GM23338 (cell line): Measurements from ENCODE around the gene MKI67. TPM values are rescaled to one million over a fixed set of nuclear protein-coding genes. Genes with fewer than 3 reads are reported as not detected.

Experiments used
- ATAC-seq: fragments of 200-7000 bp; cut with Tn5 transposase; 3 replicates; pipeline ENCODE4 v1.9.1; 2020
- DNase-seq: peaks from one replicate; pipeline ENCODE4 v3.0.0-alpha.2; 2015; ENCODE audit warnings: low spot score
- H2AFZ ChIP-seq: fragments of 200-600 bp; sonication (generic); 2 replicates; pipeline ENCODE4 v1.8.0; 2016; ENCODE audit warnings: antibody characterized with exemption, mild to moderate bottlenecking, moderate library complexity
- H3F3A ChIP-seq: fragments of 200-600 bp; sonication (generic); replicated peaks from 2 replicates; pipeline ENCODE4 v1.8.0; 2017; ENCODE audit warnings: antibody characterized with exemption, mixed run types, low read depth
- H3K27ac ChIP-seq: fragments of 200-600 bp; sonication (generic); 2 replicates; pipeline ENCODE4 v1.6.1; 2016; ENCODE audit warnings: low read depth
- H3K27me3 ChIP-seq: fragments of 200-600 bp; sonication (generic); 2 replicates; pipeline ENCODE4 v1.8.0; 2016; ENCODE audit warnings: mild to moderate bottlenecking, mixed run types, moderate library complexity; ENCODE audit not compliant: insufficient read depth
- H3K36me3 ChIP-seq: fragments of 200-600 bp; sonication (generic); 2 replicates; pipeline ENCODE4 v1.8.0; 2016; ENCODE audit warnings: mild to moderate bottlenecking; ENCODE audit not compliant: insufficient read depth
- H3K4me1 ChIP-seq: fragments of 200-600 bp; sonication (generic); 2 replicates; pipeline ENCODE4 v1.8.0; 2016; ENCODE audit warnings: mild to moderate bottlenecking, moderate library complexity; ENCODE audit not compliant: insufficient read depth
- H3K4me2 ChIP-seq: fragments of 200-600 bp; sonication (generic); 2 replicates; pipeline ENCODE4 v1.7.1; 2017; ENCODE audit warnings: mixed run types
- H3K4me3 ChIP-seq: fragments of 200-600 bp; sonication (generic); 2 replicates; pipeline ENCODE4 v1.6.1; 2016; ENCODE audit warnings: mixed run types
- H3K79me2 ChIP-seq: fragments of 200-600 bp; sonication (generic); replicated peaks from 2 replicates; pipeline ENCODE4 v1.8.0; 2017; ENCODE audit warnings: mild to moderate bottlenecking; ENCODE audit not compliant: insufficient read depth
- H3K9me2 ChIP-seq: fragments of 200-600 bp; sonication (generic); 2 replicates; pipeline ENCODE4 v1.8.0; 2017; ENCODE audit not compliant: insufficient read depth
- H4K20me1 ChIP-seq: fragments of 200-600 bp; sonication (generic); replicated peaks from 2 replicates; pipeline ENCODE4 v1.8.0; 2017; ENCODE audit warnings: mild to moderate bottlenecking; ENCODE audit not compliant: insufficient read depth
- H3K27ac Mint-ChIP-seq: 2 replicates; pipeline ENCODE4 v1.8.0; 2020; ENCODE audit warnings: inconsistent platforms, mild to moderate bottlenecking, moderate library complexity, mixed read lengths
- H3K27me3 Mint-ChIP-seq: 3 replicates; pipeline ENCODE4 v1.8.0; 2022; ENCODE audit warnings: low read depth, mild to moderate bottlenecking, moderate library complexity, mixed read lengths, inconsistent platforms; ENCODE audit not compliant: insufficient read depth, poor library complexity
- H3K36me3 Mint-ChIP-seq: 3 replicates; pipeline ENCODE4 v1.8.0; 2021; ENCODE audit warnings: low read depth, mild to moderate bottlenecking, inconsistent platforms, moderate library complexity, mixed read lengths
- H3K4me1 Mint-ChIP-seq: 3 replicates; pipeline ENCODE4 v1.8.0; 2020; ENCODE audit warnings: mild to moderate bottlenecking, inconsistent platforms, mixed read lengths
- H3K4me3 Mint-ChIP-seq: 3 replicates; pipeline ENCODE4 v1.8.0; 2021; ENCODE audit warnings: moderate library complexity, mild to moderate bottlenecking, inconsistent platforms, mixed read lengths
- H3K9me3 Mint-ChIP-seq: 3 replicates; pipeline ENCODE4 v1.8.0; 2020; ENCODE audit warnings: moderate library complexity, mild to moderate bottlenecking, inconsistent platforms, mixed read lengths
- CREB1 ChIP-seq: fragments of 250-450 bp; sonication (Bioruptor Pico); IDR thresholded peaks from 2 replicates; pipeline ENCODE4 v1.5.0; 2020; ENCODE audit warnings: low read depth, mild to moderate bottlenecking, moderate library complexity
- CTCF ChIP-seq, 2 experiments: fragments of 200-600 bp in 1 of 2; sonication (generic) in 1 of 2; conservative IDR thresholded peaks; 2 replicates each; pipeline versions ENCODE4 v1.5.1 to v1.6.1; 2016 to 2017; ENCODE audit warnings: antibody characterized with exemption in 2 of 2, low read depth in 2 of 2, mild to moderate bottlenecking in 2 of 2, moderate library complexity in 1 of 2
- ETS1 ChIP-seq: IDR thresholded peaks from 2 replicates; pipeline ENCODE4 v1.6.1; 2016; ENCODE audit warnings: antibody characterized with exemption
- EZH2 ChIP-seq: fragments of 200-600 bp; sonication (generic); IDR thresholded peaks from one replicate; pipeline ENCODE4 v1.8.0; 2017; ENCODE audit warnings: antibody characterized with exemption, mild to moderate bottlenecking, low read depth; ENCODE audit not compliant: unreplicated experiment
- EZH2phosphoT487 ChIP-seq: fragments of 200-600 bp; sonication (generic); IDR thresholded peaks from one replicate; pipeline ENCODE4 v1.8.1; 2018; ENCODE audit warnings: antibody characterized with exemption; ENCODE audit not compliant: unreplicated experiment
- JUNB ChIP-seq: IDR thresholded peaks from one replicate; pipeline ENCODE4 v1.6.1; 2016; ENCODE audit warnings: antibody characterized with exemption; ENCODE audit not compliant: unreplicated experiment
- NANOG ChIP-seq: IDR thresholded peaks from 2 replicates; pipeline ENCODE4 v1.6.1; 2016; ENCODE audit warnings: antibody characterized with exemption, borderline replicate concordance
- POLR2AphosphoS5 ChIP-seq: IDR thresholded peaks from 2 replicates; pipeline ENCODE4 v1.6.1; 2016; ENCODE audit warnings: antibody characterized with exemption, low read depth
- REST ChIP-seq: IDR thresholded peaks from one replicate; pipeline ENCODE4 v1.6.1; 2018; ENCODE audit warnings: antibody characterized with exemption; ENCODE audit not compliant: unreplicated experiment
- STAT1 ChIP-seq: IDR thresholded peaks from one replicate; pipeline ENCODE4 v1.6.1; 2016; ENCODE audit warnings: antibody characterized with exemption; ENCODE audit not compliant: unreplicated experiment
- ZNF114 ChIP-seq: fragments of 250-450 bp; sonication (Bioruptor Pico); IDR thresholded peaks from 2 replicates; pipeline ENCODE4 v1.5.0; 2020; ENCODE audit warnings: mild to moderate bottlenecking, moderate library complexity
- ZNF331 ChIP-seq: fragments of 250-450 bp; sonication (Bioruptor Pico); IDR thresholded peaks from 2 replicates; pipeline ENCODE4 v1.5.0; 2020; ENCODE audit warnings: low read depth, mild to moderate bottlenecking, moderate library complexity
- ZNF462 ChIP-seq: fragments of 250-450 bp; sonication (Bioruptor Pico); IDR thresholded peaks from 2 replicates; pipeline ENCODE4 v1.5.0; 2020; ENCODE audit warnings: mild to moderate bottlenecking, moderate library complexity
- polyA plus RNA-seq: library from polyadenylated mRNA; unstranded; fragments of >200 nt; fragmentation: Nextera tagmentation; extraction: Ambion mirVana; gene quantifications from 2 replicates; pipeline ENCODE4 v1.2.1, GENCODE V29; 2016
- total RNA-seq: library from RNA; depleted of rRNA; stranded (reverse); fragments of >200 nt; shearing (Covaris generic); gene quantifications from 2 replicates; pipeline ENCODE4 v1.2.3, GENCODE V29; 2014

Gene MKI67
- total and polyA plus RNA-seq, 2 experiments from 2014 or later = 58.0 to 103 TPM

- H3K4me3 ChIP-seq = no peak overlapping the region
- DNase-seq (no peak), ATAC-seq (no peak)
- H3K4me3 Mint-ChIP-seq = no peak overlapping the region
- peaks cover 18% of the 10 kb centered on the region for H3K36me3 Mint-ChIP-seq
- no peaks in the 10 kb centered on the region for H3K9me3 Mint-ChIP-seq
- no peak overlapping the region for H2AFZ ChIP-seq
- H3K27me3 Mint-ChIP-seq = peaks cover 1% of the 10 kb centered on the region
- H4K20me1 ChIP-seq = peaks cover 10% of the 10 kb centered on the region; the same call in 1 of the 2 replicates
- no peaks in the 10 kb centered on the region for H3K27me3 ChIP-seq
- no peaks in the 10 kb centered on the region for H3K79me2 ChIP-seq
- peaks cover 52% of the 10 kb centered on the region for H3K36me3 ChIP-seq
- no peak for TF ChIP-seq REST
- no peak for TF ChIP-seq ZNF114
- no peak for TF ChIP-seq ZNF462 (CRISPR knock-in tag)
- no peak for TF ChIP-seq JUNB
- no peak for TF ChIP-seq ZNF331 (CRISPR knock-in tag)
- no peak for TF ChIP-seq POLR2AphosphoS5
- TF ChIP-seq CREB1 (CRISPR knock-in tag) = no peak
- no peak for TF ChIP-seq CTCF (conservative IDR thresholded peaks at IDR 0.05; ENCODE audit: low read depth in 2 of 2)
- no peak for TF ChIP-seq EZH2
- no peak for TF ChIP-seq ETS1
- TF ChIP-seq EZH2phosphoT487 = no peak
- no peak for TF ChIP-seq STAT1
- TF ChIP-seq NANOG = no peak
- H3K4me1 ChIP-seq = no peaks in the 10 kb centered on the region
- H3K4me2 ChIP-seq = no peak overlapping the region
- H3K4me1 Mint-ChIP-seq = no peaks in the 10 kb centered on the region
- no peaks in the 10 kb centered on the region for H3K9me2 ChIP-seq
- no peak overlapping the region for H3K27ac ChIP-seq
- no peak overlapping the region for H3K27ac Mint-ChIP-seq
- no peaks in the 10 kb centered on the region for H3F3A ChIP-seq
Observed at GRCh38 chr10:128105383-128105782, 20.8 kb downstream of the MKI67 start.
